GM12801 (cell line): ENCODE measurements around the gene KMT2E.

Source experiments
- TF ChIP-seq, protein P1 (sequence below): IDR thresholded peaks from one replicate; pipeline ENCODE4 v1.5.1; 2011; ENCODE audit warnings: control low read depth; ENCODE audit not compliant: insufficient read length; ENCODE audit errors: extremely low read depth

The KMT2E gene, protein sequence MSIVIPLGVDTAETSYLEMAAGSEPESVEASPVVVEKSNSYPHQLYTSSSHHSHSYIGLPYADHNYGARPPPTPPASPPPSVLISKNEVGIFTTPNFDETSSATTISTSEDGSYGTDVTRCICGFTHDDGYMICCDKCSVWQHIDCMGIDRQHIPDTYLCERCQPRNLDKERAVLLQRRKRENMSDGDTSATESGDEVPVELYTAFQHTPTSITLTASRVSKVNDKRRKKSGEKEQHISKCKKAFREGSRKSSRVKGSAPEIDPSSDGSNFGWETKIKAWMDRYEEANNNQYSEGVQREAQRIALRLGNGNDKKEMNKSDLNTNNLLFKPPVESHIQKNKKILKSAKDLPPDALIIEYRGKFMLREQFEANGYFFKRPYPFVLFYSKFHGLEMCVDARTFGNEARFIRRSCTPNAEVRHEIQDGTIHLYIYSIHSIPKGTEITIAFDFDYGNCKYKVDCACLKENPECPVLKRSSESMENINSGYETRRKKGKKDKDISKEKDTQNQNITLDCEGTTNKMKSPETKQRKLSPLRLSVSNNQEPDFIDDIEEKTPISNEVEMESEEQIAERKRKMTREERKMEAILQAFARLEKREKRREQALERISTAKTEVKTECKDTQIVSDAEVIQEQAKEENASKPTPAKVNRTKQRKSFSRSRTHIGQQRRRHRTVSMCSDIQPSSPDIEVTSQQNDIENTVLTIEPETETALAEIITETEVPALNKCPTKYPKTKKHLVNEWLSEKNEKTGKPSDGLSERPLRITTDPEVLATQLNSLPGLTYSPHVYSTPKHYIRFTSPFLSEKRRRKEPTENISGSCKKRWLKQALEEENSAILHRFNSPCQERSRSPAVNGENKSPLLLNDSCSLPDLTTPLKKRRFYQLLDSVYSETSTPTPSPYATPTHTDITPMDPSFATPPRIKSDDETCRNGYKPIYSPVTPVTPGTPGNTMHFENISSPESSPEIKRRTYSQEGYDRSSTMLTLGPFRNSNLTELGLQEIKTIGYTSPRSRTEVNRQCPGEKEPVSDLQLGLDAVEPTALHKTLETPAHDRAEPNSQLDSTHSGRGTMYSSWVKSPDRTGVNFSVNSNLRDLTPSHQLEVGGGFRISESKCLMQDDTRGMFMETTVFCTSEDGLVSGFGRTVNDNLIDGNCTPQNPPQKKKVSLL (N-terminal part only)

DNA sequence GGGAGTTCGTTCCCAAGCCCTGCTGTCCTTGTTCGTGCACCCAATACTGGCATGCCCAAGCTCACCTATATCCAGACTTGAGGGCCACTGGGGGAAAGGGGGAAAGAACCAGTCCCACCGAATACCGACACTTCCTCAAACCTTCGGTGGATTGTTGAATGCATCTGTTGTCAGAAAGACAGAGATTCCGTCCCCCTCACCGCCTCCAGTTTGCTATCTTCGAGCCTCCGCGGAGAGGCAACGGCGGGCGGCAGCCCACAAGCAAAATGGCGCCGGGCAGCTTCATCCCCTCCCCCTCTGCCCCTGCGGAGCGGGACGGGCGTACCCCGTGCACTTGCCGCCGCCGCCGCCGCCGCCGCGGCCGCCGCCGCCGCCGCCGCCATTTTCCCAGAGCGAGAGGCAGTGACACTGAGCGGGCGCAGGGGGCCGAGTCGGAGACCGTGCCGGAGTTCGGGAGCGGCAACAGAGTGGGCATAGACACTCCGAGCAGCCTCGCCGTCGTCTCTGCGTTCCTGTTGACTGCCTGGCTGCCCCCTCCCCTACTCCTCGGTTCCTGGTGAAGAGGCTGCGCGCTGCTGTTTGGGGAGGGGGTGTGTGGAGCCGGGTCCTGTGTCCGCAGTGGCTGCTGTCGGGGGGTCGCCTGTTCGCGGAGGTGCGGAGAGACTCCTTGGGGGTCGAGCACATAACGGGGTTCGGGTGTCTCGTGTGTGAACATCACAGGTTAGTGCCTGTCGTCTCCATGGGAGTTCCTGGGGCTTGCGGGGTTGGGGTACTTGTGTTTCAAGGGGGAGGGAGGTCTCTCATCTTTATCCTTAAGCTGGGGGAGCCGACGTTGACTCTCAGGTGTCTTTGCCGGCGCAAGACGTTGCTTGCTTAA lies at the start of gene KMT2E:
Gene KMT2E, plus strand, starts transcription at position 390 of the 877 bp plus-strand sequence. CDS start 26,748 bp downstream, outside the sequence.
- TF ChIP-seq, protein P1, sequence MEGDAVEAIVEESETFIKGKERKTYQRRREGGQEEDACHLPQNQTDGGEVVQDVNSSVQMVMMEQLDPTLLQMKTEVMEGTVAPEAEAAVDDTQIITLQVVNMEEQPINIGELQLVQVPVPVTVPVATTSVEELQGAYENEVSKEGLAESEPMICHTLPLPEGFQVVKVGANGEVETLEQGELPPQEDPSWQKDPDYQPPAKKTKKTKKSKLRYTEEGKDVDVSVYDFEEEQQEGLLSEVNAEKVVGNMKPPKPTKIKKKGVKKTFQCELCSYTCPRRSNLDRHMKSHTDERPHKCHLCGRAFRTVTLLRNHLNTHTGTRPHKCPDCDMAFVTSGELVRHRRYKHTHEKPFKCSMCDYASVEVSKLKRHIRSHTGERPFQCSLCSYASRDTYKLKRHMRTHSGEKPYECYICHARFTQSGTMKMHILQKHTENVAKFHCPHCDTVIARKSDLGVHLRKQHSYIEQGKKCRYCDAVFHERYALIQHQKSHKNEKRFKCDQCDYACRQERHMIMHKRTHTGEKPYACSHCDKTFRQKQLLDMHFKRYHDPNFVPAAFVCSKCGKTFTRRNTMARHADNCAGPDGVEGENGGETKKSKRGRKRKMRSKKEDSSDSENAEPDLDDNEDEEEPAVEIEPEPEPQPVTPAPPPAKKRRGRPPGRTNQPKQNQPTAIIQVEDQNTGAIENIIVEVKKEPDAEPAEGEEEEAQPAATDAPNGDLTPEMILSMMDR = no peak

DNA sequence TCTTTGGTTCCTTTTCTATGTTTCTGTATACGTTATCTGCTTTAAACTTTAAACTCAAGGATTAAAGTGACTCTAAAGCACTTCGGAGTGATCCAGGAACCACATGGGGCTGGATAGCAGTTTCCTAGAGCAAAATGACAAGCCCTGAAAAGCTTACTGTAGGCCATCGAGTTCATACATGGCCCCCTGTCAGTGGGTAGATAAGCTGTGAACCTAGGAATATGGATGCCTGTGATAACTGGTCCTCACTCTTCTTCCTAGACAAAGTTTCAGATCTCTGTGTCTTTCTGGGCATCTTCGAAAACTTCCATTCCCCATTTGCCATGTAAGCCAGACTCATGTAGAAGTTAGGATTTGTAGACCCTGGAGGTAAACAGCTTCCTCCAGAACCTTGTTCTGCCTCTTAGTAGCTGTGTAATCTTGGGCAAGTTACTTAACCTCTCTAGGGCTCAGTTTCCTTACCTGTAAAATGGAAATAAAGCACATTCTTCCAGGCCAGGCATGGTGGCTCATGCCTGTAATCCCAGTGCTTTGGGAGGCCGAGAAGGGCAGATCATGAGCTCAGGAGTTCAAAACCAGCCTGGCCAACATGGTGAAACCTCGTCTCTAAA lies 49.3 kb upstream of the KMT2E start:
- TF ChIP-seq, protein P1 = no peak

DNA sequence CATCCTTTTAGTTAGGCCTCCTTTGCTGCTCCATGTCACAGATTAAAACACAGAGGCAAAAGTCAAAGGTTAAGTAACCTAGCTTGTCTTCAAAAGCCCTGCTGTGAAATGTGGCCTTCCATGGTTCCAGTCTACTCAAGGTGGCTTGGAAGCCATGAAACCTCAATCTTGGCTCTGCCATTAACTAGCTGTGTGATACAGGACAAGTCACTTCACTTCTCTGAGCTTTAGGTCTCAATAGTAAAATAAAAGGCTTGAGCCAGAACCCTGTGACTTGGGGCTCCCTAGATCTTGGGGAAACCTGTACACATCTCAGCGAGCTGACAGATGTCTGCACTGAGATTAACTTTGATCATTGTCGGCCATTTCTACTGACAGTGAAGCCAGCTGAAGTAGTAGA lies 48.0 kb upstream of the KMT2E start:
- TF ChIP-seq, protein P1 = no peak

DNA sequence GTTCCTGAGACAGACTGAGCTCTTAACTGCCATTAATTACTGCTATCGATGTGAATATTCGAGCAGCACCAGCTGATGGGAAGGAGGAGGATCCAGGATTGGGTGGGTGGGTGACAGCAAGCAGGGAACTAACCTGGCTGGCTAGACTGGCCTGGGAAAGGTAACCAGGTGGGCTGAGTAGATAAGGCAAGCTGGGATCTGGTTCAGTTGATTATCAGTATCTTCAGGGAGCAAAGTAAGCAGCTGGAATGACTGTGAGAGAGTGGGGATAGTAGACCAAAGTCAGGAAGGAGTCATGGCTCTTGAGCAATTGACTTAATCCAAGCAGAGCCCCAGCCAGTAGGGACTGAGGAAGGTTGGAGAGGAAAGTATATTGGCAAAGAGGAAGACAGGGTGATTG lies 46.9 kb upstream of the KMT2E start:
- TF ChIP-seq, protein P1 = no peak

DNA sequence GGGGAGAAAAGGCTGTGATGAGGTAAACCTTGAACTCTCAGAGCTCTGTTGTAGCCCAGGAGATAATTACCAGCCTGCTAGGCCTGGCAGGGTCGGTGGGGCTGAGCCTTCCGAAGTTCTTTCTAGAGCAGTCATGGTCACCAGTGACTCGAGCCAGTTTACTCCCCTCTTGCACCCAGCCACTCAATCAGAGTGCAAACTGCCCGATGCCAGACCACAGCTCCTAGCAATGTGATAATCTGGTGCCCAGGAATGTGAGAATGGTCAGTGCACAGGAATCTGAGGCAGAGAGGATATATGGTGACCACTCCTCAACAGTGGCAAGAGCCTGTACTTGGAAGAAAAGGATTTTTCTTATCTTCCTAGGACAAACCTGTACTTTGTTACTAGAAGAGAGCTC lies 46.4 kb upstream of the KMT2E start:
- TF ChIP-seq, protein P1 = no peak

DNA sequence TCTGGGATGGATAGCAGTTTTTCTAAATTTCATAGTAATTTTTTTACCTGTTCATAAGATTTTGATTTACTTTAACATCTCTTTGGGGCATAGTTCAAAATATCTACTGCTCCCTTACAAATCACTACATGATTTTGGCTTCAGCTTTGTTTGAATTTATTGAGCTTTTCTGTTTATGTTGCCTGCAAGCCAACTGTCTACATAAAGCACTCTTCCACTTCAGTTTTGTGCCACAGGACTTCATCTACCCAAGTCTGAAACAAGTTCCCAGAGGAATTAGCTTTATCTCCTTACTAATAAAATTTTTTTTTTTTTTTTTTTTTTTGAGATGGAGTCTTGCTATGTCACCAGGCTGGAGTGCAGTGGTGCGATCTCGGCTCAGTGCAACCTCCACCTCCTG lies 45.4 kb upstream of the KMT2E start:
- TF ChIP-seq, protein P1 = no peak
